Colonic mucosa (tissue), 4 donors: ENCODE measurements around the gene RAB3C. TPM values are rescaled to one million over a fixed set of nuclear protein-coding genes. Genes with fewer than 3 reads are reported as not detected.

ENCODE experiments used
- DNase-seq: peaks from one replicate; pipeline ENCODE4 v3.0.0-alpha.2; 2020
- H3K27ac ChIP-seq: fragments of 200-600 bp; one replicate; pipeline ENCODE4 v1.8.0; 2021
- H3K27me3 ChIP-seq: fragments of 200-600 bp; one replicate; pipeline ENCODE4 v1.8.0; 2021
- H3K36me3 ChIP-seq: fragments of 200-600 bp; one replicate; pipeline ENCODE4 v1.8.0; 2021
- H3K4me1 ChIP-seq: fragments of 200-600 bp; one replicate; pipeline ENCODE4 v1.8.0; 2021; ENCODE audit warnings: mild to moderate bottlenecking
- H3K4me3 ChIP-seq: fragments of 200-600 bp; one replicate; pipeline ENCODE4 v1.8.0; 2021
- H3K9ac ChIP-seq, 2 donors: one replicate each; pipeline ENCODE4 v1.7.0; 2013; ENCODE audit warnings: control low read depth in 2 of 2, low read depth in 2 of 2, low read length in 2 of 2
- H3K9me3 ChIP-seq: fragments of 200-600 bp; one replicate; pipeline ENCODE4 v1.8.0; 2021
- CTCF ChIP-seq: fragments of 200-600 bp; IDR thresholded peaks from one replicate; pipeline ENCODE4 v1.8.0; 2022; ENCODE audit warnings: antibody characterized with exemption, mild to moderate bottlenecking
- intact Hi-C: fragments of 100-400 bp; cut with DNase I; formaldehyde crosslinking; loops from one replicate; pipeline ENCODE4 v1.14.1; 2022
- total RNA-seq, 2 donors: library from RNA; stranded (reverse); fragmentation: NEBNext Ultra II Directional in 1 of 2; extraction: Animal tissue kit (Norgen Biotek cat#: 25700) in 1 of 2; gene quantifications; one replicate each; pipeline ENCODE4 v1.2.1, GENCODE V29; 2021
- donor health status: healthy.
- donor health status: DM: no; HTN: no; CAD: no.
- donor health status: DM: no; HTN: no; CAD: no.

RAB3C gene
- total RNA-seq, 2 donors from 2014 or later: 1.1 to 1.2 TPM

GRCh38 chr5:58666141-58666540 lies 83.3 kb downstream of the RAB3C start:
- no peak overlapping the region for H3K27ac ChIP-seq
- H3K27me3 ChIP-seq: no peaks in the 10 kb centered on the region
- H3K4me3 ChIP-seq: no peak overlapping the region
- H3K9me3 ChIP-seq: no peaks in the 10 kb centered on the region
- no peaks in the 10 kb centered on the region for H3K36me3 ChIP-seq
- intact Hi-C loops: no loop called here
- no peaks in the 10 kb centered on the region for H3K4me1 ChIP-seq
- no peak overlapping the region for H3K9ac ChIP-seq
- no peak for TF ChIP-seq CTCF
- DNase-seq: no peak

GRCh38 chr5:58666598-58667581 lies 84.0 kb downstream of the RAB3C start:
- intact Hi-C loops: no loop called here
- no peak for DNase-seq

GRCh38 chr5:58670582-58670981 lies 87.7 kb downstream of the RAB3C start:
- TF ChIP-seq CTCF: no peak
- Histone ChIP-seq H3K9ac (no peak overlapping the region), H3K36me3 (no peaks in the 10 kb centered on the region), H3K9me3 (no peaks in the 10 kb centered on the region), H3K27ac (no peak overlapping the region), H3K4me3 (no peak overlapping the region), H3K27me3 (no peaks in the 10 kb centered on the region), H3K4me1 (no peaks in the 10 kb centered on the region)
- intact Hi-C loops: no loop called here
- DNase-seq: no peak

More at GRCh38 chr5:58666598-58667581, 84.0 kb downstream of the RAB3C start:
- Histone ChIP-seq H3K9me3 (no peaks in the 10 kb centered on the region), H3K27me3 (no peaks in the 10 kb centered on the region), H3K4me1 (no peaks in the 10 kb centered on the region), H3K27ac (no peak overlapping the region), H3K9ac (no peak overlapping the region), H3K36me3 (no peaks in the 10 kb centered on the region), H3K4me3 (no peak overlapping the region)
- TF ChIP-seq CTCF: no peak

- Histone ChIP-seq H3K36me3 (no peaks in the 10 kb centered on the region), H3K9me3 (no peaks in the 10 kb centered on the region), H3K27ac (no peak overlapping the region), H3K4me1 (no peaks in the 10 kb centered on the region), H3K9ac (no peak overlapping the region), H3K4me3 (no peak overlapping the region), H3K27me3 (no peaks in the 10 kb centered on the region)
- no peak for TF ChIP-seq CTCF
- DNase-seq: no peak
- intact Hi-C loops: no loop called here
Observed at GRCh38 chr5:58671155-58671554, 88.3 kb downstream of the RAB3C start.

GRCh38 chr5:58672521-58672920 lies 89.6 kb downstream of the RAB3C start:
- no peak for DNase-seq
- TF ChIP-seq CTCF: no peak
- Histone ChIP-seq H3K27me3 (no peaks in the 10 kb centered on the region), H3K9me3 (no peaks in the 10 kb centered on the region), H3K4me3 (no peak overlapping the region), H3K9ac (no peak overlapping the region), H3K36me3 (no peaks in the 10 kb centered on the region), H3K4me1 (no peaks in the 10 kb centered on the region), H3K27ac (no peak overlapping the region)
- intact Hi-C loops: no loop called here
